ENCODE data around the gene GAS2L3.

- TF ChIP-seq POLR2A (IDR thresholded peaks at IDR 0.05) (no peak), CTCF (IDR thresholded peaks at IDR 0.05) (no peak)
These were observed 87.9 kb downstream of the GAS2L3 start for GRCh38 chr12:100661300-100661951.

Measured in tibial nerve (tissue), 3 donors.